ENCODE measurements around the gene RSBN1L. TPM values are rescaled to one million over a fixed set of nuclear protein-coding genes. Genes with fewer than 3 reads are reported as not detected.
"Not testable (repeated sequence)": the region's sequence is repeated elsewhere in the genome, so short reads cannot be mapped to it uniquely, and the experiment has no call there.

The RSBN1L gene
- total RNA-seq (10 to 100 TPM in 1 of 4 donors, 1 to 10 TPM in 3; 7.5 to 10.1 (median 8.6) TPM), polyA plus RNA-seq (1 to 10 TPM; 2.0 to 7.8 (median 4.6) TPM)
- long read RNA-seq, donor 1, full-length matches to known transcripts: 2 of 4 reads
- long read RNA-seq, donor 1, partial matches to known transcripts: 2 of 4 reads
- long read RNA-seq, donor 1, other reads (novel, unspliced or antisense): 0 of 4 reads
- long read RNA-seq, donor 2, full-length matches to known transcripts: 3 of 18 reads
- long read RNA-seq, donor 2, partial matches to known transcripts: 12 of 18 reads
- long read RNA-seq, donor 2, other reads (novel, unspliced or antisense): 3 of 18 reads

- peak within 1 kb of the TSS; percentile 90 for H3K27ac ChIP-seq
- H3K27me3 ChIP-seq (ENCODE audit: insufficient read depth in 3 of 3, low read length in 2 of 3): no peaks in the 10 kb centered on the region
- peak within 1 kb of the TSS; percentile 76 for H3K4me3 ChIP-seq
- peak; percentile 98 to 100 (median 99) for ATAC-seq
- H3K4me1 ChIP-seq: peaks cover 37% of the 10 kb centered on the region
- TF ChIP-seq CTCF (IDR thresholded peaks at IDR 0.05): peak; percentile 50
- peak; percentile 98 to 99 for DNase-seq
- 0 to 1% (median 0%) methylated on average over 48 to 53 of the region's 53 CpGs for WGBS, 3 donors
- H3K9me3 ChIP-seq: no peaks in the 10 kb centered on the region
- H3K36me3 ChIP-seq (ENCODE audit: insufficient read depth in 1 of 2, low read depth in 1 of 2): no peaks in the 10 kb centered on the region
- intact Hi-C loops (cut with DNase I): no loop called here
Observed at GRCh38 chr7:77696057-77696642, at the start of gene RSBN1L. TSS of gene RSBN1L (plus strand) at chr7:77696459. CDS start at chr7:77696470, 11 bp downstream.

GRCh38 chr7:77648742-77649338 is 47.4 kb upstream of the RSBN1L start:
- WGBS, 3 donors: 93 to 96% (median 95%) methylated on average over 6 of the region's 6 CpGs
- Histone ChIP-seq H3K9me3 (no peaks in the 10 kb centered on the region), H3K27ac (no peak overlapping the region), H3K27me3 (ENCODE audit: insufficient read depth in 3 of 3, low read length in 2 of 3) (no peaks in the 10 kb centered on the region), H3K4me1 (no peaks in the 10 kb centered on the region), H3K36me3 (ENCODE audit: insufficient read depth in 1 of 2, low read depth in 1 of 2) (peaks cover 0 to 30% of the 10 kb centered on the region in 2 donors), H3K4me3 (no peak overlapping the region)
- DNase-seq: no peak
- ATAC-seq: no peak
- intact Hi-C loops (cut with DNase I): no loop called here
- no peak for TF ChIP-seq CTCF (IDR thresholded peaks at IDR 0.05)

GRCh38 chr7:77649716-77650349 is 46.4 kb upstream of the RSBN1L start:
- TF ChIP-seq CTCF (IDR thresholded peaks at IDR 0.05): no peak
- Histone ChIP-seq H3K27me3 (ENCODE audit: insufficient read depth in 3 of 3, low read length in 2 of 3) (no peaks in the 10 kb centered on the region), H3K4me3 (no peak overlapping the region), H3K27ac (no peak overlapping the region), H3K36me3 (ENCODE audit: insufficient read depth in 1 of 2, low read depth in 1 of 2) (peaks cover 0 to 25% of the 10 kb centered on the region in 2 donors), H3K4me1 (no peaks in the 10 kb centered on the region), H3K9me3 (no peaks in the 10 kb centered on the region)
- ATAC-seq: no peak
- 71 to 74% (median 73%) methylated on average over 4 of the region's 4 CpGs for WGBS, 3 donors
- intact Hi-C loops (cut with DNase I): loop anchor here in 1 of 2 donors (10.0 kb wide), 1 partner anchor 255 kb away; no protein-coding TSS in a partner anchor
- no peak for DNase-seq

- peak; percentile 74 for TF ChIP-seq CTCF (IDR thresholded peaks at IDR 0.05)
- no peaks in the 10 kb centered on the region for H3K27me3 ChIP-seq (ENCODE audit: insufficient read depth in 3 of 3, low read length in 2 of 3)
- no peak for DNase-seq
- no peaks in the 10 kb centered on the region for H3K9me3 ChIP-seq
- no peaks in the 10 kb centered on the region for H3K4me1 ChIP-seq
- 32 to 35% (median 33%) methylated on average over 3 of the region's 3 CpGs for WGBS, 3 donors
- H3K27ac ChIP-seq: no peak overlapping the region
- ATAC-seq: peak in 2 of 4 donors; percentile 39 to 68
- H3K4me3 ChIP-seq: no peak overlapping the region
- peaks cover 0 to 18% of the 10 kb centered on the region in 2 donors for H3K36me3 ChIP-seq (ENCODE audit: insufficient read depth in 1 of 2, low read depth in 1 of 2)
- intact Hi-C loops (cut with DNase I): loop anchor here (1.0 to 10.0 kb wide), 2 partner anchors 108 to 253 kb away; no protein-coding TSS in a partner anchor
Observed at GRCh38 chr7:77651575-77652162, 44.6 kb upstream of the RSBN1L start.

GRCh38 chr7:77652826-77653225 is 43.4 kb upstream of the RSBN1L start:
- not testable (repeated sequence) for H3K27ac ChIP-seq; H3K4me1 ChIP-seq; DNase-seq; H3K4me3 ChIP-seq; H3K9me3 ChIP-seq; H3K27me3 ChIP-seq (ENCODE audit: insufficient read depth in 3 of 3, low read length in 2 of 3); ATAC-seq
- intact Hi-C loops (cut with DNase I): loop anchor here in 1 of 2 donors (10.0 kb wide), 1 partner anchor 252 kb away; no protein-coding TSS in a partner anchor
- peaks cover 0 to 12% of the 10 kb centered on the region in 2 donors for H3K36me3 ChIP-seq (ENCODE audit: insufficient read depth in 1 of 2, low read depth in 1 of 2)
- WGBS, 3 donors: 97 to 99% (median 97%) methylated on average over 12 of the region's 12 CpGs
